GM12874 (cell line): ENCODE measurements around the gene ACP4.

Experiments used
- TF ChIP-seq, protein P1 (sequence below): IDR thresholded peaks from 2 replicates; pipeline ENCODE4 v1.5.1; 2011; ENCODE audit warnings: low read depth, mild to moderate bottlenecking, control low read depth, low read length, moderate library complexity; ENCODE audit not compliant: insufficient read depth

Gene ACP4

GRCh38 chr19:50838239-50838638, 48.0 kb downstream of the ACP4 start:
- TF ChIP-seq, protein P1, sequence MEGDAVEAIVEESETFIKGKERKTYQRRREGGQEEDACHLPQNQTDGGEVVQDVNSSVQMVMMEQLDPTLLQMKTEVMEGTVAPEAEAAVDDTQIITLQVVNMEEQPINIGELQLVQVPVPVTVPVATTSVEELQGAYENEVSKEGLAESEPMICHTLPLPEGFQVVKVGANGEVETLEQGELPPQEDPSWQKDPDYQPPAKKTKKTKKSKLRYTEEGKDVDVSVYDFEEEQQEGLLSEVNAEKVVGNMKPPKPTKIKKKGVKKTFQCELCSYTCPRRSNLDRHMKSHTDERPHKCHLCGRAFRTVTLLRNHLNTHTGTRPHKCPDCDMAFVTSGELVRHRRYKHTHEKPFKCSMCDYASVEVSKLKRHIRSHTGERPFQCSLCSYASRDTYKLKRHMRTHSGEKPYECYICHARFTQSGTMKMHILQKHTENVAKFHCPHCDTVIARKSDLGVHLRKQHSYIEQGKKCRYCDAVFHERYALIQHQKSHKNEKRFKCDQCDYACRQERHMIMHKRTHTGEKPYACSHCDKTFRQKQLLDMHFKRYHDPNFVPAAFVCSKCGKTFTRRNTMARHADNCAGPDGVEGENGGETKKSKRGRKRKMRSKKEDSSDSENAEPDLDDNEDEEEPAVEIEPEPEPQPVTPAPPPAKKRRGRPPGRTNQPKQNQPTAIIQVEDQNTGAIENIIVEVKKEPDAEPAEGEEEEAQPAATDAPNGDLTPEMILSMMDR, result peak; percentile 55

DNA sequence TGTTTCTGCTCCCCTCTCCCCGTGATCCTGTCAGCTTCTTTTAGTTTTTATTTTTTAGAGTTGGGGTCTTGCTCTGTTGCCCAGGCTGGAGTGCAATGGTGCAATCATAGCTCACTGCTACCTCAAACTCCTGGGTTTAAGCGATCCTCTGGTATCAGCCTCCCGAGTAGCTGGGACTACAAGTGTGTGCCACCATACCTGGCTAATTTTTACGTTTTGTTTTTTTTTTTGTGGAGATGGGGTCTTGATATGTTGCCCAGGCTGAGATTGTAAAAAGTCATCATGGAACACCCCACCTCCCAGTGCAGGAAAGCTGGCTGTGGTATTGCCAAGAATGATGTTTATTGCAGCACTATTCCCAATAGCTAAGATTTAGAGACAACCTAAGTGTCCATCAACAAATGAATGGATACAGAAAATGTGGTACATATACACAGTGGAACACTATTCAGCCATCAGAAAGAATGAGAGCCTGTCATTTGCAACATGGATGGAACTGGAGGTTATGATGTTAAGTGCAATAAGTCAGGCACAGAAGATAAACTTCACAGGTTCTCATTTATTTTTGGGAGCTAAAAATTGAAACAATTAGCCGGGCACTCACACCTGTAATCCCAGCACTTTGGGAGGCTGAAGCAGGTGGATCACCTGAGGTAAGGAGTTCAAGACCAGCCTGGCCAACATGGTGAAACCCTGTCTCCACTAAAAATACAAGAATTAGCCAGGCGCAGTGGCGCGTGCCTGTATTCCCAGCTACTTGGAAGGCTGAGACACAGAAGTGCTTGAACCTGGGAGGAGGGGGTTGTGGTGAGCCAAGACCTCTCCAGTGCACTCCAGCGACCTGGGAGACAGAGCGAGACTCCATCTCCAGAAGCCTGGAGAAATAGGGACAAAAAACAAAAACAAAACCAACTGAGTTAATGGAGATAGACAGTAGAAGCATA, 49.8 kb downstream of the ACP4 start:
- TF ChIP-seq, protein P1, result no peak

- TF ChIP-seq, protein P1, result no peak
These were observed 51.9 kb downstream of the ACP4 start for GRCh38 chr19:50842130-50842529.

- TF ChIP-seq, protein P1, result no peak
These were observed 53.0 kb downstream of the ACP4 start for GRCh38 chr19:50843205-50843604.

- TF ChIP-seq, protein P1, result no peak
These were observed 53.5 kb downstream of the ACP4 start for GRCh38 chr19:50843701-50844221.

GRCh38 chr19:50844296-50844935, 54.2 kb downstream of the ACP4 start:
- TF ChIP-seq, protein P1, result no peak
